Gastroesophageal sphincter (tissue), 3 donors: ENCODE data around the gene ADGRD1.

ENCODE experiments used
- CTCF ChIP-seq, 4 experiments: fragments of 200-600 bp in 2 of 4; fragments of 450-650 bp in 2 of 4; sonication (generic) in 1 of 4; IDR thresholded peaks; one replicate each; pipeline ENCODE4 v1.5.1; 2017 to 2019; ENCODE audit warnings: antibody characterized with exemption in 4 of 4, mild to moderate bottlenecking in 2 of 4, moderate library complexity in 2 of 4
- POLR2AphosphoS5 ChIP-seq: sonication (generic); formaldehyde crosslinking; IDR thresholded peaks from one replicate; pipeline ENCODE4 v1.6.1; 2017; ENCODE audit warnings: antibody characterized with exemption

DNA sequence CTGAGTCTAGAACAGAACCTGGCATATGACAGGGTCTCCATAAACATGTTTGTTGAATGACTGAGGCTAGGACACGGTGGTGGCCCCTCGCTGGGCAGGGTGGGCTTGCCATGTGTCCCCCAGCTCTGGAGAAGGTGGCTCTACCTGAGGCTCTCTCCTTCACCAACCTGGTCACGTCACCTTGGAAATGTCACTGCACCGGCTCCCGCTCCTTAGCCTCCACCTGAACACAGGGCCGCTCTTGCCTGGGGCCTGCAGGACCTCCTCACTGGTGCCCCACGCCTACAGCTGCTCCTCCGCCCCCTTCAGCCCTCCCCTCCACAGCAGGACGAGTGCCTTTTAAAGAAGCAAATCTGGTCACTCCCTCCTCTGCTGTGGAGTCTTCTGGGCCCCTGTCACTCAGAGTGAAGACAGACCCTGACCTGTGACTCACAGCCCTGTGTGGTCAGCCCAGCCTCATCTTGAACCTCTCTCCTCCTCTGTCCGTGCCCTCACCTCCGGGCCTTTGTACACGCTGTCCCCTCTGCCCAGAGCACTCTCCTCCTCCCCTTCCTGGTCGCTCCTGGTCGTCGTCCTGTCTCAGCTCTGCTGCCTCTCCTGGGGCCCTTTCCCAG, 81.0 kb downstream of the ADGRD1 start:
- TF ChIP-seq CTCF (IDR thresholded peaks at IDR 0.05): no peak
- TF ChIP-seq POLR2AphosphoS5: no peak
